ENCODE data around the gene OGG1. TPM values are rescaled to one million over a fixed set of nuclear protein-coding genes. Genes with fewer than 3 reads are reported as not detected.

OGG1 gene
- 10 to 100 TPM; 12.3 to 27.8 (median 15.7) TPM for total RNA-seq
- long read RNA-seq, full-length matches to known transcripts, result 4 of 6 reads
- long read RNA-seq, partial matches to known transcripts, result 0 of 6 reads
- long read RNA-seq, other reads (novel, unspliced or antisense), result 2 of 6 reads

DNA sequence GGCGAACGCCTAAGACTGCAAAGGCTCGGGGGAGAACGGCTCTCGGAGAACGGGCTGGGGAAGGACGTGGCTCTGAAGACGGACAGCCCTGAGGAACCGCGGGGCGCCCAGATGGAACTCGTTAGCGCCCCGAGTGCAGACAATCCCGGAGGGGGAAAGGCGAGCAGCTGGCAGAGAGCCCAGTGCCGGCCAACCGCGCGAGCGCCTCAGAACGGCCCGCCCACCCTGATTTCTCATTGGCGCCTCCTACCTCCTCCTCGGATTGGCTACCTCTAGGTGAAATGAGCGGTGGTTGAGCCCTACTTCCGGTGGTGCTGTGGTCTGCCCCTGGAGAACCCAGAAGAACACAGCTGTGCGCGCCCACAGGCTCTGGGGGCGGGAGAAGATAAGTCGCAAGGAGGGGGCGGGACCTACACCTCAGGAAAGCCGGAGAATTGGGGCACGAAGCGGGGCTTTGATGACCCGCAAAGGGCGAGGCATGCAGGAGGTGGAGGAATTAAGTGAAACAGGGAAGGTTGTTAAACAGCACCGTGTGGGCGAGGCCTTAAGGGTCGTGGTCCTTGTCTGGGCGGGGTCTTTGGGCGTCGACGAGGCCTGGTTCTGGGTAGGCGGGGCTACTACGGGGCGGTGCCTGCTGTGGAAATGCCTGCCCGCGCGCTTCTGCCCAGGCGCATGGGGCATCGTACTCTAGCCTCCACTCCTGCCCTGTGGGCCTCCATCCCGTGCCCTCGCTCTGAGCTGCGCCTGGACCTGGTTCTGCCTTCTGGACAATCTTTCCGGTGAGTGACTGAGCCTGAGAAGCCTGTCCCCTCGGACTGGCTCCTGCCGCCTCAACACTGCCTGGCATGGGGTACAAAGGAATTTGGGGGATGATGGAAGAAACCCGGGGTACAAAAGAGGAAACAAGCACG, at the start of gene OGG1:
TSS of gene OGG1 (plus strand) at position 308 of the 911 bp plus-strand sequence. CDS start at position 643, 335 bp downstream.
- DNase-seq, result peak; percentile 98 to 99 (median 98)
- no peaks in the 10 kb centered on the region for H3K27me3 ChIP-seq
- 1% methylated on average over 31 of the region's 60 CpGs for WGBS (ENCODE audit: insufficient coverage, low coverage, low lambda C conversion rate, missing lambda C conversion rate)
- no peaks in the 10 kb centered on the region for H3K9me3 ChIP-seq
- peak within 1 kb of the TSS; percentile 58 to 75 (median 68) for H3K27ac ChIP-seq
- ATAC-seq, result peak; percentile 94 to 97 (median 94)
- intact Hi-C loops (cut with DNase I), result no loop called here
- H3K4me1 ChIP-seq, result peaks cover 0 to 10% (median 3%) of the 10 kb centered on the region in 4 donors
- TF ChIP-seq, protein P1, sequence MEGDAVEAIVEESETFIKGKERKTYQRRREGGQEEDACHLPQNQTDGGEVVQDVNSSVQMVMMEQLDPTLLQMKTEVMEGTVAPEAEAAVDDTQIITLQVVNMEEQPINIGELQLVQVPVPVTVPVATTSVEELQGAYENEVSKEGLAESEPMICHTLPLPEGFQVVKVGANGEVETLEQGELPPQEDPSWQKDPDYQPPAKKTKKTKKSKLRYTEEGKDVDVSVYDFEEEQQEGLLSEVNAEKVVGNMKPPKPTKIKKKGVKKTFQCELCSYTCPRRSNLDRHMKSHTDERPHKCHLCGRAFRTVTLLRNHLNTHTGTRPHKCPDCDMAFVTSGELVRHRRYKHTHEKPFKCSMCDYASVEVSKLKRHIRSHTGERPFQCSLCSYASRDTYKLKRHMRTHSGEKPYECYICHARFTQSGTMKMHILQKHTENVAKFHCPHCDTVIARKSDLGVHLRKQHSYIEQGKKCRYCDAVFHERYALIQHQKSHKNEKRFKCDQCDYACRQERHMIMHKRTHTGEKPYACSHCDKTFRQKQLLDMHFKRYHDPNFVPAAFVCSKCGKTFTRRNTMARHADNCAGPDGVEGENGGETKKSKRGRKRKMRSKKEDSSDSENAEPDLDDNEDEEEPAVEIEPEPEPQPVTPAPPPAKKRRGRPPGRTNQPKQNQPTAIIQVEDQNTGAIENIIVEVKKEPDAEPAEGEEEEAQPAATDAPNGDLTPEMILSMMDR (IDR thresholded peaks at IDR 0.05), result peak in 2 of 4 donors; percentile 12 to 19
- peak; percentile 56 for TF ChIP-seq POLR2A (IDR thresholded peaks at IDR 0.05)
- H3K4me3 ChIP-seq, result peak within 1 kb of the TSS; percentile 59 to 72 (median 61)
- peaks cover 0 to 43% (median 19%) of the 10 kb centered on the region in 4 donors for H3K36me3 ChIP-seq

DNA sequence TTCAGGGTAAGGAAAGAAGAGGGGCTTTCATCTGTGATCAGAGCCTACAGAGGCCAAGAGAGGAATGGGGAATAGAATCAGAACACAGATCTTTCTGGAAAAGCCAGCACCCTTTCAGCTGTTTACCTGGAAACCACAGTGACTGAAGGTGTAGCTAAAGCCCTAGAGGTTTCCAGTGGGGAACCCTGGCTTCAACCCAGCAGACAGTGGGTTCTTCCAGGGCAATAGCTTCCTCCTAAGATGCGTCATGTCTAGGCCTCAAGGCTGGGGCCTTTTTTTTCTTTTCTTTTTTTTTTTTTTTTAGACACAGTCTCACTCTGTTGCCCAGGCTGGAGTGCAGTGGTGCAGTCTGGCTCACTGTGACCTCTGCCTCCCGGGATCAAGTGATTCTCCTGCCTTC, 49.2 kb upstream of the OGG1 start:
- Histone ChIP-seq H3K4me1 (peaks cover 0 to 13% (median 0%) of the 10 kb centered on the region in 4 donors), H3K27me3 (peaks cover 0 to 8% of the 10 kb centered on the region in 2 donors), H3K36me3 (peaks cover 0 to 23% (median 2%) of the 10 kb centered on the region in 4 donors), H3K9me3 (no peaks in the 10 kb centered on the region), H3K27ac (no peak overlapping the region), H3K4me3 (no peak overlapping the region)
- ATAC-seq (no peak), DNase-seq (no peak)
- intact Hi-C loops (cut with DNase I), result no loop called here
- 75% methylated on average over 1 of the region's 2 CpGs for WGBS (ENCODE audit: insufficient coverage, low coverage, low lambda C conversion rate, missing lambda C conversion rate)
- TF ChIP-seq, protein P1 (IDR thresholded peaks at IDR 0.05), result no peak
- TF ChIP-seq POLR2A (IDR thresholded peaks at IDR 0.05), result no peak

DNA sequence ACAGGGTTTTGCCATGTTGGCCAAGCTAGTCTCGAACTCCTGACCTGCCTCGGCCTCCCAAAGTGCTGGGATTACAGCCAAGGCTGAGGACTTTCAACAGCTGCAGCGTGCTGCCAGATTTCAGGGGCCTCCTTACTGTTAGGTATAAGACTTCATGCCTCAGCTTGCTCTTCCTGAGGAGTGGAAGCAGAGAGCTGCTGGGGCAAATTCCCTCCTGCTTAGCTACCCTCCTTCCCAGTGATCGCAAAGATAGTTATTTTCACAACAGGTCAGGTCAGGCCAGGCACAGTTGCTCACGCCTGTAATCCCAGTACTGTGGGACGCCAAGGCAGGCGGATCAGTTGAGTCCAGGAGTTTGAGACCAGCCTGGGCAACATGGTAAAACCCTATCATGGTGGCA, 48.7 kb upstream of the OGG1 start:
- ATAC-seq, result no peak
- TF ChIP-seq POLR2A (IDR thresholded peaks at IDR 0.05), result no peak
- TF ChIP-seq, protein P1 (IDR thresholded peaks at IDR 0.05), result no peak
- Histone ChIP-seq H3K4me1 (peaks cover 0 to 13% (median 0%) of the 10 kb centered on the region in 4 donors), H3K27ac (no peak overlapping the region), H3K36me3 (peaks cover 0 to 19% (median 2%) of the 10 kb centered on the region in 4 donors), H3K27me3 (peaks cover 0 to 8% of the 10 kb centered on the region in 2 donors), H3K9me3 (no peaks in the 10 kb centered on the region), H3K4me3 (no peak overlapping the region)
- no peak for DNase-seq
- WGBS (ENCODE audit: insufficient coverage, low coverage, low lambda C conversion rate, missing lambda C conversion rate), result 100% methylated on average over 1 of the region's 7 CpGs
- intact Hi-C loops (cut with DNase I), result no loop called here

DNA sequence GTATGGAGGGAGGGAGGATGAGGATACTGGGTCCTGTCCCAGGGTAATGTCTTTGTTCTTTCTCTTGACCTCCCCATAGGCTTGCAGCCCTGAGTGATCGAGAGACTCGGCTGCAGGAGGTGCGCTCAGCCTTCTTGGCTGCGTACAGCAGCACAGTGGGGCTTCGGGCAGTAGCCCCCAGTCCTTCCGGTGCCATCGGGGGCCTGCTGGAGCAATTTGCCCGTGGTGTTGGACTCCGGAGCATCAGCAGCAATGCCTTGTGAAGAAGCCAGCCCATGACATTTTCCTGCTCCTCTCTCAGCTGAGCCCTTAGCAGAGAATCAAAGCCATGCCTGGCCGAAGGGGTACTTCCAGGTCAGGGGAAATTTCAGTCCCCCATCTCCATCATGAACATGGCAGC, 48.0 kb upstream of the OGG1 start:
- no CpG with 5 or more reads among the region's 10 CpGs for WGBS (ENCODE audit: insufficient coverage, low coverage, low lambda C conversion rate, missing lambda C conversion rate)
- Histone ChIP-seq H3K27ac (no peak overlapping the region), H3K36me3 (peaks cover 0 to 19% (median 2%) of the 10 kb centered on the region in 4 donors), H3K27me3 (peaks cover 0 to 8% of the 10 kb centered on the region in 2 donors), H3K4me1 (peaks cover 0 to 13% (median 0%) of the 10 kb centered on the region in 4 donors), H3K9me3 (no peaks in the 10 kb centered on the region), H3K4me3 (no peak overlapping the region)
- no peak for DNase-seq
- TF ChIP-seq, protein P1 (IDR thresholded peaks at IDR 0.05), result no peak
- no peak for TF ChIP-seq POLR2A (IDR thresholded peaks at IDR 0.05)
- ATAC-seq, result no peak
- intact Hi-C loops (cut with DNase I), result no loop called here

Data from right lobe of liver (tissue), 6 donors.